ENCODE results near the gene HEG1.

- TF ChIP-seq CTCF (conservative IDR thresholded peaks at IDR 0.05; ENCODE audit: low read depth, low read length), result no peak
- no peak for TF ChIP-seq EZH2 (IDR thresholded peaks at IDR 0.05; ENCODE audit: low read length, unreplicated experiment)
Measured at GRCh38 chr3:125083776-125084175, 28.0 kb upstream of the HEG1 start.
